Spleen (tissue), 7 donors: ENCODE results near the gene NGRN.

Source experiments
- CTCF ChIP-seq, 11 experiments: fragments of 200-600 bp in 7 of 11; fragments of 450-650 bp in 4 of 11; sonication (generic) in 4 of 11; IDR thresholded peaks in 8 of 11; conservative IDR thresholded peaks in 3 of 11; 1 replicate in 7 of 11; 2 replicates in 4 of 11; pipeline versions ENCODE4 v1.4.0 to v1.8.0; 2016 to 2021; ENCODE audit warnings: antibody characterized with exemption in 11 of 11, inconsistent platforms in 4 of 11, mild to moderate bottlenecking in 1 of 11
- POLR2A ChIP-seq, 3 donors: fragments of 450-650 bp; IDR thresholded peaks; one replicate each; pipeline ENCODE4 v1.5.1; 2017; ENCODE audit warnings: antibody characterized with exemption in 3 of 3, mild to moderate bottlenecking in 1 of 3
- POLR2AphosphoS5 ChIP-seq, 3 donors: sonication (generic); formaldehyde crosslinking; IDR thresholded peaks; one replicate each; pipeline ENCODE4 v1.5.1; 2017; ENCODE audit warnings: antibody characterized with exemption in 3 of 3
- donor health status: DM: no; HTN: no; CAD: no; lungs with moderate emphysema.
- donor health status: DM: no; HTN: no; CAD: no.
- donor health status: DM: no; HTN: no; CAD: no.

- TF ChIP-seq CTCF (IDR thresholded peaks at IDR 0.05 in 8 of 11, conservative IDR thresholded peaks at IDR 0.05 in 3 of 11) (peak in 10 of 11 experiments; percentile 20 to 67 (median 57)), POLR2A (IDR thresholded peaks at IDR 0.05) (no peak), POLR2AphosphoS5 (IDR thresholded peaks at IDR 0.05) (no peak)
Measured at GRCh38 chr15:90286678-90287077, 21.2 kb downstream of the NGRN start.
